Lower lobe of right lung (tissue), 2 donors: Measurements from ENCODE around the gene CARHSP1. TPM values are rescaled to one million over a fixed set of nuclear protein-coding genes. Genes with fewer than 3 reads are reported as not detected.

Source experiments
- ATAC-seq, 2 donors: fragments of 200-7000 bp; cut with Tn5 transposase; one replicate each; pipeline ENCODE4 v1.9.1; 2020 to 2022; ENCODE audit warnings: mild to moderate bottlenecking in 2 of 2, moderate library complexity in 2 of 2
- DNase-seq: peaks from one replicate; pipeline ENCODE4 v3.0.0-alpha.2; 2020
- H3K27ac ChIP-seq: fragments of 200-600 bp; one replicate; pipeline ENCODE4 v1.8.0; 2022
- H3K27me3 ChIP-seq: fragments of 200-600 bp; one replicate; pipeline ENCODE4 v1.8.0; 2022; ENCODE audit warnings: low read depth
- H3K36me3 ChIP-seq: fragments of 200-600 bp; one replicate; pipeline ENCODE4 v1.8.0; 2022; ENCODE audit warnings: mild to moderate bottlenecking
- H3K4me1 ChIP-seq: fragments of 200-600 bp; one replicate; pipeline ENCODE4 v1.8.0; 2022
- H3K4me3 ChIP-seq: fragments of 200-600 bp; one replicate; pipeline ENCODE4 v1.8.0; 2022; ENCODE audit warnings: mild to moderate bottlenecking
- H3K9me3 ChIP-seq: fragments of 200-600 bp; one replicate; pipeline ENCODE4 v1.8.0; 2022
- intact Hi-C: fragments of 100-400 bp; cut with DNase I; formaldehyde crosslinking; loops from one replicate; pipeline ENCODE4 v1.11.0; 2022
- total RNA-seq: library from RNA; stranded (reverse); fragmentation: NEBNext Ultra II Directional; extraction: Animal tissue kit (Norgen Biotek cat#: 25700); gene quantifications from one replicate; pipeline ENCODE4 v1.2.1, GENCODE V29; 2021
- TF ChIP-seq, protein P1 (sequence below): fragments of 200-600 bp; IDR thresholded peaks from one replicate; pipeline ENCODE4 v1.8.0; 2022; ENCODE audit warnings: antibody characterized with exemption, mild to moderate bottlenecking
- donor health status: DM: no; HTN: yes; CAD: no; lungs with severe emphysema.

The CARHSP1 gene
- total RNA-seq, 1 donor from 2014 or later = 89.0 TPM

DNA sequence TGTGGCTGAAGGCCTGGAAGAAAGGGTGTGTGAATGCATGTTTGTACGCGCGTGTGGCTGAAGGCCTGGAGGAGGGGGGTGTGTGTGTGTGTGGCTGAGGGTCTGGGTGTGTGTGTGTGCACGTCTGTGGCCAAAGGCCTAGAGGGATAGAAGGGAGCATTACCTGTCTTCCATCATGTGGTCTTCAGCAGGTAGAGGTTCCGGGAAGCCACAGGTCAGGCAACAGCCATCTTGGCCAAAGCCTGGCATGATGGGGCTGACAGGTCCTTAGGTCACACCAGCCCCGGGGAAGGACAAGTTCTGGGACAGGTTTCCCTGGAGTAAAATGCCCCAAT is 18.6 kb upstream of the CARHSP1 start:
- DNase-seq (peak; percentile 30), ATAC-seq (no peak)
- Histone ChIP-seq H3K4me1 (peaks cover 12% of the 10 kb centered on the region), H3K36me3 (peaks cover 32% of the 10 kb centered on the region), H3K9me3 (no peaks in the 10 kb centered on the region), H3K27me3 (peaks cover 13% of the 10 kb centered on the region), H3K4me3 (no peak overlapping the region), H3K27ac (no peak overlapping the region)
- intact Hi-C loops = no loop called here
- TF ChIP-seq, protein P1, sequence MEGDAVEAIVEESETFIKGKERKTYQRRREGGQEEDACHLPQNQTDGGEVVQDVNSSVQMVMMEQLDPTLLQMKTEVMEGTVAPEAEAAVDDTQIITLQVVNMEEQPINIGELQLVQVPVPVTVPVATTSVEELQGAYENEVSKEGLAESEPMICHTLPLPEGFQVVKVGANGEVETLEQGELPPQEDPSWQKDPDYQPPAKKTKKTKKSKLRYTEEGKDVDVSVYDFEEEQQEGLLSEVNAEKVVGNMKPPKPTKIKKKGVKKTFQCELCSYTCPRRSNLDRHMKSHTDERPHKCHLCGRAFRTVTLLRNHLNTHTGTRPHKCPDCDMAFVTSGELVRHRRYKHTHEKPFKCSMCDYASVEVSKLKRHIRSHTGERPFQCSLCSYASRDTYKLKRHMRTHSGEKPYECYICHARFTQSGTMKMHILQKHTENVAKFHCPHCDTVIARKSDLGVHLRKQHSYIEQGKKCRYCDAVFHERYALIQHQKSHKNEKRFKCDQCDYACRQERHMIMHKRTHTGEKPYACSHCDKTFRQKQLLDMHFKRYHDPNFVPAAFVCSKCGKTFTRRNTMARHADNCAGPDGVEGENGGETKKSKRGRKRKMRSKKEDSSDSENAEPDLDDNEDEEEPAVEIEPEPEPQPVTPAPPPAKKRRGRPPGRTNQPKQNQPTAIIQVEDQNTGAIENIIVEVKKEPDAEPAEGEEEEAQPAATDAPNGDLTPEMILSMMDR = no peak

DNA sequence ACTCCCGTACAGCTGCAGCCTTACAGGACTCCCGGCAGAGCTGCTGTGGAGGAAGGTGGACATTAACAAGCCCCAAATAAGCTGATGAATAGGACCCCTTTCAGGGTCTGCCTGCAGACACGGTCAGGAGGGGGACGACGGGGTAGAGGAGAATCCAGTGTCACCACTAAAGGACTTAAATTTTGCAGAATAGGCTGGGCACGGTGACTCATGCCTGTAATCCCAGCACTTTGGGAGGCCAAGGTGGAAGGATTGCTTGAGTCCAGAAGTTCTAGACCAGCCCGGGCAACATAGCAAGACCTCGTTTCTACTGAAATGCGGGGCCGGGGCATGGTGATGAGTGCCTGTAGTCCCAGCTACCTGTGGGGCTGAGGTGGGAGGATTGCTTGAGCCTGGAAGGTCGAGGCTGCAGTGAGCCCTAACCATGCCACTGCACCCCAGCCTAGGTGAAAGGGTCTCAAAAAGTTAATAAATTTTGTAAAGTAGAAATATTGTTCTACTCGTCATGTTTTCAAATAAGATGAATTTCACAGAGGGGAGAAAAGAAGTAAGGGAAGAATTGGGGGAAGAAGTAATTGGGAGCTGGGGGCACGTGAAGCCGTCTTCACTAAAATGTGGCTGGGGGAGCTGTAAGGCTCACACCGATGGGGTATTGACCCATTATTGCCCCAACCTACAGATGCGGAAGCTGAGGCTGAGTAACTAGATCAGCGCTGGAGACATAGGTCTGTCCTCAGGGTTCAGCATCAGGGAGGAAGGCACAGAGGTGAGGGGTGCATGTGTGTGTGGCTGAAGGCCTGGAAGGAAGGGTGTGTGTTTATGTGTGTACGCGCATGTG is 18.0 kb upstream of the CARHSP1 start:
- H3K27ac ChIP-seq = no peak overlapping the region
- TF ChIP-seq, protein P1 = no peak
- intact Hi-C loops = no loop called here
- ATAC-seq (no peak), DNase-seq (peak; percentile 20)
- H3K36me3 ChIP-seq = peaks cover 27% of the 10 kb centered on the region
- no peak overlapping the region for H3K4me3 ChIP-seq
- no peaks in the 10 kb centered on the region for H3K9me3 ChIP-seq
- H3K4me1 ChIP-seq = peaks cover 12% of the 10 kb centered on the region
- H3K27me3 ChIP-seq = peaks cover 13% of the 10 kb centered on the region

DNA sequence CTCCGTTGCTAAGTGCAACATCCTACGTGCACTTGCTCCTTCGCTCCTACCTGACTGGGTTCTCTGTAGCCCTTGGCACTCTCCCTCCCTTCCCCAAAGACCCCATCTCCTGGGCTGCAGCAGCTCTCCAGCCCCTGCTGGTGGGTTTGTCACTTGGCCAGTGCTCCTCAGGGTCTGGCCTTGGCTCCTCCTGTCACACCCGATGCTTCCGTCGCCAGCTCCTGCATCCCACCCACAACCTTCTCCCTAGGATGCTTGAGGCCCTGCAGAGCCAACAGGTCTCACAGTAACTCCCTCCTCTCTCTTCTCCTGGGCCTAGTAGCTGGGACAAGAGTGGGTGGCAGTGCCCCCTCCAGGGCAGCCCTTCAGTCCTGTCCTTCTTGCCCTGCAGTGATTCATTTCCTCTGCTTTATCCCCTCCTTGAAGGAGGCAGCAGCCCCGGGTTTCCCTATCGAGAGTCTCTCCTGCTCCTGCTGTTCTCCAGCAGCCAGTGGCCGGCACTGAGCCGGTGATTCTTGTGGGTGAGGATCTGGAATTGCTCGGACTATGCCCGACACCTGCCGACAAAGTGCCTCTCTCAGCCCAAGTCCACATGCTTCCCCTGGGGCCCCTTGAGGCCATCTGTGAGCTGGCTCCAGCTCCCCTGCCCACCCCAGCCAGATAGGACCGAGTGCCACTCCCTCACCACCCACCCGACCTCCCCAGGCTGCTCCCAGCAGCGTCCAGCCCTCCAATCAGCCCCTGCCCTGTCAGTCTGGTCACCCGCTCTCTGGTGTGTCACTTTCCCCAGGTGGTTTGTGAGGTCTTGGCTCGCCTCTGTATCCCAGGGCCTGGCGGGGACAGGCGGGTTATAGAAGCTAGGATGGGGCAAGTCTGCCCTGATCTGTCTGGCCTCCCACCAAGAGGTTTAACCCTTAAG is 17.1 kb upstream of the CARHSP1 start:
- Histone ChIP-seq H3K4me1 (peaks cover 12% of the 10 kb centered on the region), H3K9me3 (no peaks in the 10 kb centered on the region), H3K27me3 (peaks cover 13% of the 10 kb centered on the region), H3K27ac (no peak overlapping the region), H3K4me3 (no peak overlapping the region), H3K36me3 (peaks cover 19% of the 10 kb centered on the region)
- TF ChIP-seq, protein P1 = no peak
- intact Hi-C loops = no loop called here
- ATAC-seq (peak; percentile 3 to 18), DNase-seq (peak; percentile 39)

DNA sequence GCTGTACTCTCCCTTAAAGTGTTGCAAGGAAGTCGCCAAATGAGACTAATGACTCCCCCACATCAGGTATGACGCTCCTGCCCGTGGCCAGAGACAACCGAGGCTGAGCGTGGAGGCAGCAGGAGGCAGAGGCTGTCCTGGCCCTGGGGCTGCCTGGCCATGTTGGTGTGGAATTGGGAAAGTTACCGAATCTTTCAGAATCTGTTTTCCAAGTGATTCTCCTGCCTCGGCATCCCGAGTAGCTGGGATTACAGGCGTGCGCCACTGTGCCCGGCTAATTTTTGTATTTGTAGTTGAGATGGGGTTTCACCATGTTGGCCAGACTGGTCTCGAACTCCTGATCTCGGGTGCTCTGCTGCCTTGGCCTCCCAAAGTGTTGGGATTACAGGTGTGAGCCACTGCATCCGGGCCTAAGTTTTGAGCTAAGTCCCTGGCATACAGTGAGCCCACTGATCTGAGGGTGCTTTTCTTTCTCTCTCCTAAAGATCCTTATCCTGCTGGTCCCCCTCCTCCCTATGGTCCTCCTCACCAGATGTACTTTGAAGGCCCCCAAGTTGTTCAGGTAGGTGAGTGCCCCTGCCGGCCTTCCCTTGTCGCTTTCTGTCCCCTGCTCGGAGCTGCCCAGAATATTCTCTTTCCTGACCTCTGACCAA is 14.0 kb upstream of the CARHSP1 start:
- DNase-seq (peak; percentile 9), ATAC-seq (no peak)
- H3K27ac ChIP-seq = no peak overlapping the region
- TF ChIP-seq, protein P1 = no peak
- peaks cover 13% of the 10 kb centered on the region for H3K27me3 ChIP-seq
- H3K36me3 ChIP-seq = peaks cover 1% of the 10 kb centered on the region
- no peaks in the 10 kb centered on the region for H3K9me3 ChIP-seq
- H3K4me1 ChIP-seq = peaks cover 12% of the 10 kb centered on the region
- intact Hi-C loops = no loop called here
- H3K4me3 ChIP-seq = no peak overlapping the region

DNA sequence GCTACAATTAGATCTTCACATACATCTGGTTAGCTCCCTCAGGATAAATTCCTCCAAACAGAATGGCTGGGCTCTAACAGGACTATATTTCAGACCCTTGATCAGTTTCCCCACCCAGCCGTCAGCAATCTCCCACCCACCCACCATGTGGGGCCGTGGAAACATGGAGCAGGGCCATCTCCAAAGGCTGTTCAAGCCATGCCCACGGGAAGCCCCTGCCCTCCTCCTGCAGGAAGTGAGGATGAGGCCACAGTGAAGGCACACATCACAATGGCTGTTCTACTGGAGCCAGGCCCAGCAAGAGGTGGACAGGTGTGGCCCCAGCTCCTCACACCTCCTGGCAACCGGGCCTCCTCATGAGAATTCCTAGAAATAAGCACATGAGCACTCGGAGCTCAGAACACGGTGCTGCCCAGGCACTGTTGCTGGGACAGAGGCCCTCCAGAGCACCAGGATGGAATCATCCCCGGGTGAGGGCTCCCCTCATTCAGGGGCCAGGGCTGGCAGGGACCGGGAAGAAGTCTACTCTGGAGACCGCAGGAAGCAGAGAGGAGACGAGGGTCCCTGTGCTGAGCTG is 13.3 kb upstream of the CARHSP1 start, which contains the start of gene LITAFD:
Gene LITAFD (plus strand): TSS at position 311 of the 577 bp plus-strand sequence. CDS start 2,005 bp downstream, outside the sequence.
- intact Hi-C loops = no loop called here
- H3K27me3 ChIP-seq = peaks cover 13% of the 10 kb centered on the region
- H3K27ac ChIP-seq = no peak within 1 kb of the TSS
- TF ChIP-seq, protein P1 = no peak
- H3K4me1 ChIP-seq = peaks cover 12% of the 10 kb centered on the region
- no peaks in the 10 kb centered on the region for H3K9me3 ChIP-seq
- no peaks in the 10 kb centered on the region for H3K36me3 ChIP-seq
- ATAC-seq (no peak), DNase-seq (no peak)
- no peak within 1 kb of the TSS for H3K4me3 ChIP-seq
